HepG2 (cell line): ENCODE results near the gene SF3B6. TPM values are rescaled to one million over a fixed set of nuclear protein-coding genes. Genes with fewer than 3 reads are reported as not detected.

Source experiments
- AGO1 ChIP-seq: fragments of 200-400 bp; formaldehyde crosslinking; IDR thresholded peaks from 2 replicates; pipeline ENCODE4 v1.6.1; 2017; ENCODE audit warnings: mild to moderate bottlenecking, low read depth, low read length, moderate library complexity; ENCODE audit not compliant: poor library complexity, severe bottlenecking
- ARID5B ChIP-seq: IDR thresholded peaks from 2 replicates; pipeline ENCODE4 v1.4.0; 2020; ENCODE audit warnings: mild to moderate bottlenecking, missing genetic modification reagents
- GATA4 ChIP-seq: sonication (generic); IDR thresholded peaks from 2 replicates; pipeline ENCODE4 v1.6.1; 2016; ENCODE audit warnings: antibody characterized with exemption, low read depth, borderline replicate concordance
- HNRNPL ChIP-seq: fragments of 200-400 bp; formaldehyde crosslinking; IDR thresholded peaks from 2 replicates; pipeline ENCODE4 v1.6.1; 2017; ENCODE audit warnings: mild to moderate bottlenecking, low read depth, low read length
- MEF2D ChIP-seq: sonication (generic); formaldehyde crosslinking; IDR thresholded peaks from 2 replicates; pipeline ENCODE4 v1.5.1; 2020; ENCODE audit warnings: mild to moderate bottlenecking, missing genetic modification reagents
- PBX2 ChIP-seq: IDR thresholded peaks from 2 replicates; pipeline ENCODE4 v1.6.1; 2016; ENCODE audit warnings: control low read depth
- REXO4 ChIP-seq: sonication (generic); formaldehyde crosslinking; IDR thresholded peaks from 2 replicates; pipeline ENCODE4 v1.8.0; 2022; ENCODE audit warnings: missing genetic modification reagents, mild to moderate bottlenecking, borderline replicate concordance
- SMAD1 ChIP-seq: sonication (generic); formaldehyde crosslinking; IDR thresholded peaks from 2 replicates; pipeline ENCODE4 v1.4.0; 2020; ENCODE audit warnings: missing genetic modification reagents, low read depth, mild to moderate bottlenecking, borderline replicate concordance
- ZNF770 ChIP-seq: sonication (generic); formaldehyde crosslinking; IDR thresholded peaks from 2 replicates; pipeline ENCODE4 v1.5.0; 2020; ENCODE audit warnings: mild to moderate bottlenecking, missing genetic modification reagents
- polyA plus RNA-seq, 8 experiments: library from polyadenylated mRNA; depleted of rRNA in 3 of 8; stranded (reverse) in 7 of 8; unstranded in 1 of 8; fragments of >200 nt; fragmentation: Illumina TruSeq in 4 of 8; extraction: Trizol in 4 of 8; gene quantifications; 2 replicates each; pipeline versions ENCODE4 v1.2.1 to v1.2.3, GENCODE V29; 2011 to 2016; ENCODE audit warnings: low read depth in 4 of 8, missing spikeins in 1 of 8, mixed read lengths in 1 of 8; ENCODE audit not compliant: insufficient read depth in 1 of 8
- total RNA-seq, 5 experiments: library from RNA; depleted of rRNA; stranded (reverse); fragments of >200 nt; fragmentation: Illumina TruSeq; extraction: Trizol; gene quantifications; 2 replicates each; pipeline ENCODE4 v1.2.3, GENCODE V29; 2016; ENCODE audit warnings: low read depth in 1 of 5
- TF ChIP-seq, protein P1 (sequence below): sonication (generic); formaldehyde crosslinking; IDR thresholded peaks from 2 replicates; pipeline ENCODE4 v1.5.0; 2020; ENCODE audit warnings: mild to moderate bottlenecking, missing genetic modification reagents
- TF ChIP-seq, protein P2 (sequence below): sonication (generic); formaldehyde crosslinking; IDR thresholded peaks from 2 replicates; pipeline ENCODE4 v1.8.0; 2022; ENCODE audit warnings: missing genetic modification reagents, mild to moderate bottlenecking, inconsistent platforms, borderline replicate concordance
- TF ChIP-seq, protein P3 (sequence below): sonication (generic); formaldehyde crosslinking; IDR thresholded peaks from 2 replicates; pipeline ENCODE4 v1.4.0; 2020; ENCODE audit warnings: missing genetic modification reagents

The SF3B6 gene
- total and polyA plus RNA-seq, 2 of the 13 experiments (the other 11 are each of a cell fraction or from before 2014, with no cell fraction given): 177 to 182 TPM

GRCh38 chr2:24084386-24085199 lies 8.5 kb upstream of the SF3B6 start, which contains the start of gene TP53I3 (continued):
- TF ChIP-seq ZNF770 (peak; percentile 95), GATA4 (no peak), HNRNPL (peak; percentile 89; the same call in 1 of the 2 replicates), AGO1 (peak; percentile 71), SMAD1 (CRISPR knock-in tag) (peak; percentile 96; the same call in 1 of the 2 replicates), MEF2D (CRISPR knock-in tag) (no peak; the same call in 1 of the 2 replicates), PBX2 (no peak), ARID5B (peak; percentile 45), REXO4 (no peak)
- TF ChIP-seq, protein P1, sequence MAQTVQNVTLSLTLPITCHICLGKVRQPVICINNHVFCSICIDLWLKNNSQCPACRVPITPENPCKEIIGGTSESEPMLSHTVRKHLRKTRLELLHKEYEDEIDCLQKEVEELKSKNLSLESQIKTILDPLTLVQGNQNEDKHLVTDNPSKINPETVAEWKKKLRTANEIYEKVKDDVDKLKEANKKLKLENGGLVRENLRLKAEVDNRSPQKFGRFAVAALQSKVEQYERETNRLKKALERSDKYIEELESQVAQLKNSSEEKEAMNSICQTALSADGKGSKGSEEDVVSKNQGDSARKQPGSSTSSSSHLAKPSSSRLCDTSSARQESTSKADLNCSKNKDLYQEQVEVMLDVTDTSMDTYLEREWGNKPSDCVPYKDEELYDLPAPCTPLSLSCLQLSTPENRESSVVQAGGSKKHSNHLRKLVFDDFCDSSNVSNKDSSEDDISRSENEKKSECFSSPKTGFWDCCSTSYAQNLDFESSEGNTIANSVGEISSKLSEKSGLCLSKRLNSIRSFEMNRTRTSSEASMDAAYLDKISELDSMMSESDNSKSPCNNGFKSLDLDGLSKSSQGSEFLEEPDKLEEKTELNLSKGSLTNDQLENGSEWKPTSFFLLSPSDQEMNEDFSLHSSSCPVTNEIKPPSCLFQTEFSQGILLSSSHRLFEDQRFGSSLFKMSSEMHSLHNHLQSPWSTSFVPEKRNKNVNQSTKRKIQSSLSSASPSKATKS (CRISPR knock-in tag): no peak
- TF ChIP-seq, protein P2, sequence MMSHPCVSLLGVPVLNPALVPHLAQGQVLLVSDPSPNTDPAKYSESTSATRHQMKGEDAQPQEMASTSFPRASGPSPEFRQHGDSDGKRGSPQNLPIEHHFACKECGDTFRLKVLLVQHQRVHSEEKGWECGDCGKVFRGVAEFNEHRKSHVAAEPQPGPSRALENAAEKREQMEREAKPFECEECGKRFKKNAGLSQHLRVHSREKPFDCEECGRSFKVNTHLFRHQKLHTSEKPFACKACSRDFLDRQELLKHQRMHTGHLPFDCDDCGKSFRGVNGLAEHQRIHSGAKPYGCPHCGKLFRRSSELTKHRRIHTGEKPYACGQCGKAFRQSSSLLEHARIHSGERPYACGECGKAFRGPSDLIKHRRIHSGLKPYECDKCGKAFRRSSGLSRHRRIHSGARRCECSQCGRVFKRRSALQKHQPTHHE: no peak
- TF ChIP-seq, protein P3, sequence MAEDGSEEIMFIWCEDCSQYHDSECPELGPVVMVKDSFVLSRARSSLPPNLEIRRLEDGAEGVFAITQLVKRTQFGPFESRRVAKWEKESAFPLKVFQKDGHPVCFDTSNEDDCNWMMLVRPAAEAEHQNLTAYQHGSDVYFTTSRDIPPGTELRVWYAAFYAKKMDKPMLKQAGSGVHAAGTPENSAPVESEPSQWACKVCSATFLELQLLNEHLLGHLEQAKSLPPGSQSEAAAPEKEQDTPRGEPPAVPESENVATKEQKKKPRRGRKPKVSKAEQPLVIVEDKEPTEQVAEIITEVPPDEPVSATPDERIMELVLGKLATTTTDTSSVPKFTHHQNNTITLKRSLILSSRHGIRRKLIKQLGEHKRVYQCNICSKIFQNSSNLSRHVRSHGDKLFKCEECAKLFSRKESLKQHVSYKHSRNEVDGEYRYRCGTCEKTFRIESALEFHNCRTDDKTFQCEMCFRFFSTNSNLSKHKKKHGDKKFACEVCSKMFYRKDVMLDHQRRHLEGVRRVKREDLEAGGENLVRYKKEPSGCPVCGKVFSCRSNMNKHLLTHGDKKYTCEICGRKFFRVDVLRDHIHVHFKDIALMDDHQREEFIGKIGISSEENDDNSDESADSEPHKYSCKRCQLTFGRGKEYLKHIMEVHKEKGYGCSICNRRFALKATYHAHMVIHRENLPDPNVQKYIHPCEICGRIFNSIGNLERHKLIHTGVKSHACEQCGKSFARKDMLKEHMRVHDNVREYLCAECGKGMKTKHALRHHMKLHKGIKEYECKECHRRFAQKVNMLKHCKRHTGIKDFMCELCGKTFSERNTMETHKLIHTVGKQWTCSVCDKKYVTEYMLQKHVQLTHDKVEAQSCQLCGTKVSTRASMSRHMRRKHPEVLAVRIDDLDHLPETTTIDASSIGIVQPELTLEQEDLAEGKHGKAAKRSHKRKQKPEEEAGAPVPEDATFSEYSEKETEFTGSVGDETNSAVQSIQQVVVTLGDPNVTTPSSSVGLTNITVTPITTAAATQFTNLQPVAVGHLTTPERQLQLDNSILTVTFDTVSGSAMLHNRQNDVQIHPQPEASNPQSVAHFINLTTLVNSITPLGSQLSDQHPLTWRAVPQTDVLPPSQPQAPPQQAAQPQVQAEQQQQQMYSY (CRISPR knock-in tag): peak; percentile 34; the same call in 1 of the 2 replicates
